Measurements from ENCODE around the gene PIK3R2. TPM values are rescaled to one million over a fixed set of nuclear protein-coding genes. Genes with fewer than 3 reads are reported as not detected.

The PIK3R2 gene
- total and polyA plus RNA-seq, 2 of the 8 experiments (the other 6 are each of a cell fraction or from before 2014, with no cell fraction given), result 21.7 to 57.1 TPM

- Histone ChIP-seq H3K79me1 (ENCODE audit: low read depth, low read length) (no peaks in the 10 kb centered on the region), H3K14ac (ENCODE audit: insufficient read length) (no peak overlapping the region), H3K23ac (ENCODE audit: insufficient read length) (no peak overlapping the region), H3K4ac (replicated peaks; ENCODE audit: insufficient read length, low read depth, low read length) (no peak overlapping the region), H3K27me3 (replicated peaks in 1 of 4; ENCODE audit: control insufficient read depth in 3 of 4, extremely low read depth in 1 of 4, insufficient read depth in 3 of 4, low read length in 3 of 4) (no peaks in the 10 kb centered on the region), H2BK120ac (replicated peaks; ENCODE audit: low read depth, low read length) (no peak overlapping the region), H4K8ac (ENCODE audit: extremely low read depth, insufficient read depth, low read length) (no peak overlapping the region), H2BK15ac (ENCODE audit: low read length) (no peak overlapping the region), H2AK5ac (ENCODE audit: low read depth, low read length) (no peak overlapping the region), H4K20me1 (replicated peaks in 1 of 2; ENCODE audit: control insufficient read depth in 1 of 2, insufficient read depth in 2 of 2, low read length in 2 of 2) (peaks cover 0 to 1% of the 10 kb centered on the region in 2 experiments), H3K27ac (ENCODE audit: low read depth, low read length) (no peak overlapping the region), H3K4me1 (replicated peaks in 1 of 4; ENCODE audit: control insufficient read depth in 3 of 4, insufficient read depth in 4 of 4, low read length in 3 of 4) (no peaks in the 10 kb centered on the region), H3K36me3 (ENCODE audit: control insufficient read depth in 2 of 4, insufficient read depth in 4 of 4, low read length in 3 of 4) (peaks cover 2 to 26% (median 18%) of the 10 kb centered on the region in 4 experiments; a peak in 6 of 8 replicates), H3K9ac (replicated peaks in 1 of 4; ENCODE audit: extremely low read depth in 1 of 4, low read depth in 3 of 4, low read length in 3 of 4) (no peak overlapping the region), H3K79me2 (ENCODE audit: control insufficient read depth in 1 of 2, insufficient read depth in 2 of 2, low read length in 2 of 2) (no peaks in the 10 kb centered on the region), H3K4me2 (ENCODE audit: insufficient read depth in 1 of 2, low read depth in 2 of 2, low read length in 2 of 2) (no peak overlapping the region), H3K56ac (replicated peaks; ENCODE audit: insufficient read length, low read depth, low read length) (no peak overlapping the region), H3K18ac (ENCODE audit: extremely low read depth, low read length) (no peak overlapping the region), H2BK5ac (ENCODE audit: low read depth, low read length) (no peak overlapping the region), H3K9me3 (ENCODE audit: insufficient read depth in 2 of 2, low read depth in 1 of 2, low read length in 1 of 2) (no peaks in the 10 kb centered on the region), H3K4me3 (ENCODE audit: extremely low read depth in 1 of 4, insufficient read depth in 2 of 4, low read depth in 3 of 4, low read length in 4 of 4) (no peak overlapping the region), H2BK20ac (ENCODE audit: low read length) (no peak overlapping the region), H2BK12ac (ENCODE audit: low read depth, low read length) (no peak overlapping the region), H3K23me2 (ENCODE audit: low read depth, low read length) (no peaks in the 10 kb centered on the region), H4K91ac (replicated peaks; ENCODE audit: insufficient read length, low read length) (no peak overlapping the region), H4K5ac (ENCODE audit: insufficient read length, low read depth, low read length) (no peak overlapping the region), H2AFZ (ENCODE audit: low read length) (no peak overlapping the region)
- CTCF ChIA-PET (ENCODE audit: partially characterized antibody), result interaction anchor here (0.6 to 1.2 kb wide), 2 partner anchors 28 to 29 kb away, joined by 3 to 5 read pairs; no protein-coding TSS in a partner anchor
- DNase-seq (ENCODE audit: low read depth in 1 of 2, low spot score in 2 of 2) (no peak), FAIRE-seq (no peak)
- WGBS, 2 experiments (ENCODE audit: extremely low coverage in 1 of 2, insufficient coverage in 1 of 2, insufficient read length in 1 of 2, insufficient replicate concordance in 2 of 2, low coverage in 1 of 2, low lambda C conversion rate in 2 of 2, missing lambda C conversion rate in 1 of 2), result 96% methylated on average over 5 of the region's 6 CpGs; no CpG with 5 or more reads in 1 of the 2 experiments
- POLR2A ChIA-PET (ENCODE audit: partially characterized antibody), result interaction anchor here (0.9 to 1.4 kb wide), 2 partner anchors 9 to 21 kb away, joined by 3 read pairs; no protein-coding TSS in a partner anchor
- TF ChIP-seq CHD1 (IDR thresholded peaks at IDR 0.05; ENCODE audit: low read depth, low read length) (no peak), ATF3 (IDR thresholded peaks at IDR 0.05; ENCODE audit: insufficient read depth, low read depth, low read length) (no peak), RFX5 (IDR thresholded peaks at IDR 0.05; ENCODE audit: borderline replicate concordance, low read depth, low read length) (no peak), FOSL1 (IDR thresholded peaks at IDR 0.05; ENCODE audit: insufficient read depth, low read depth, low read length) (no peak), CTCF (IDR thresholded peaks at IDR 0.05; ENCODE audit: control extremely low read depth in 1 of 3, insufficient read depth in 1 of 3, low read depth in 1 of 3, low read length in 3 of 3) (no peak), CHD2 (IDR thresholded peaks at IDR 0.05; ENCODE audit: low read length) (no peak), RNF2 (IDR thresholded peaks at IDR 0.05; ENCODE audit: borderline replicate concordance, low read depth, low read length, missing control alignments, poor library complexity, severe bottlenecking) (no peak), CBX8 (IDR thresholded peaks at IDR 0.05; ENCODE audit: borderline replicate concordance, low read depth, low read length) (no peak), HDAC2 (IDR thresholded peaks at IDR 0.05; ENCODE audit: borderline replicate concordance in 1 of 2, low read depth in 2 of 2, low read length in 2 of 2) (no peak), GTF2F1 (IDR thresholded peaks at IDR 0.05; ENCODE audit: borderline replicate concordance, low read depth, low read length) (no peak)
These were observed 11.9 kb upstream of the PIK3R2 start for GRCh38 chr19:18141031-18141430.
